ENCODE measurements around the gene FKBP11.
"Not testable (repeated sequence)": the region's sequence is repeated elsewhere in the genome, so short reads cannot be mapped to it uniquely, and the experiment has no call there.

The FKBP11 gene

DNA sequence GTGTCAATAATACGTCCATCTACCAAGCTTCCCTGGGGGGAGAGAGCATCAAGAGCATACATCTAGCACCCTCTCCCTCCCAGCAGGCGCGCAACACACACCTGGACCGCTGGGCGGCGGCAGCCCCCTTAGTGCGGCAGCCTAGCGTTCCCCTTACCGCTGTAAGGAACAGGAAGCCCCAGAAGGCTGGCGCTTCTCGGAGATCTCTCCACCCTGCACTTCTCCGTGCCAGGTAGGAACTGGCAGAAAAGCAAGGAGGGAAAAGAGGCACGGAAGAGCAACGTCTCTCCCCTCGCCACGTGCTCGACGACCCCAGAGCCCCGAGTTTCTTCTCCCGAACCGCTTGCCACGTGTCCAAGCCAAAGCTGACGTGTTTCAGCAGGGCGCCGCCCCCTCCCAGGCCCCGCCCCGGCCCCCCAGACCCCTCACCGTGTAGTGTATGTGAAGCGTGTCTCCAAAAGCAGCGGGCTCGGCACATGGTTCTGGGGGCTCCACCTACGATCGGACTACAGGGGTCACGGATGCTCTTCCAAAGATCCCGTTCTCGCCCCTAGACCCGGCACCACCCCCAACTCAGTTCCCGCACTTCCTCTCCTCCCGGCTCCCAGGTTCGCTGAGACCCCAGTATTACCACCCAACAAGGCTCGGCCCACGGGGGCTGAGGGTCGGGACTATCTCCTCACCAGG is 532 bp downstream of the FKBP11 start:
- in situ Hi-C loops (cut with MboI; ENCODE audit: low pct_unique_long_range_greater_than_20kb, low sequenced_read_pairs), result no loop called here
- peak; percentile 83 for DNase-seq

DNA sequence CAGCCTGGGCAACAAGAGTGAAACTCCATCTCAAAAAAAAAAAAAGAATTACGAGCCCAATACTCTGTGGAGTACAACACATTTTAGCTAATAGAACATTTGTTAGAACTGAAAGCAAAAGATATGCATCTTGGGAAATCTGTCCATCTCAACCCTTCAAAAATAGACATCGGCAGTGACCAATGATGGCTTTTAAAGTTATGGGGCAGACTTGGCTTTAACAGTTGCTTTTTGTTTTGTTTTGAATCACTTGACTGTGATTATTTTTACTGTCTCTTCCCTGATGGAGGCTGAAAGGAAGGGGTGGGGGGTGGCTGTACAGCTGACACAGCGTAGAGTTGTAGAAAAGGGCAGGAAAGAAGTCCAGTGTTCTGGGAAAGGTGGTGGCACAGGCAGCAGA is 2.2 kb downstream of the FKBP11 start:
- in situ Hi-C loops (cut with MboI; ENCODE audit: low pct_unique_long_range_greater_than_20kb, low sequenced_read_pairs), result no loop called here
- no peak for DNase-seq

DNA sequence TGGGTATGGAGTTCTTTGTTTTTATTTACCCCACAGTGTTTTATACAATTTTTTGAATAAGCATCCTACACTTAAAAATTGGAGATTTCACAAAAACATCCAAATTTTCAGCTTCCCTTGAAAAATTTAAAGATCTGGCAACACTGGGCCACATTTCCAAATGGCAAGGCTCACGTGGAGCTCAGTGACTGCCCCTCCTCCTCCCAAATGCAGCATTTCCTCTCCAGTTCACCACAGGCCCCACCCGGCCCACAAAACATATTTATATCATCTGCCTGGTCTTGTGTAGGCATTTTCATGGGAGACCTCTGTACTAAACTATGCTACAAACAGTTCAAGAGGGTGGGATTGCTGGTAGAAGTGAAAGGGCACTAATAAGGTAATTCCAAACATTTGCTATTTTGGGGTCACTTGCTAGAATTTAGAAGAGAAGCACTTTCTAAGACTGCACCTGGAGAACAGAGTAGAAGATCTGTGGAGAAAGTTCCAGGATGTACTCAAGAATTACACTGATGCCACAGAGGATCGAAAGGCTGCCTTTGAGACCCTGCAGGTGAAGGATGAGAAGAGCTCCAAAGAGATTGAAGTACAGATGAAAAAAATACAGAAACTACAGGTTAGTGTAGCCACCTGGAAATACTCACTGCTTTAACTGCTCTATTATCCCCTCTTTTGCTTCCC is 7.3 kb downstream of the FKBP11 start:
- DNase-seq, result peak; percentile 61
- in situ Hi-C loops (cut with MboI; ENCODE audit: low pct_unique_long_range_greater_than_20kb, low sequenced_read_pairs), result no loop called here

DNA sequence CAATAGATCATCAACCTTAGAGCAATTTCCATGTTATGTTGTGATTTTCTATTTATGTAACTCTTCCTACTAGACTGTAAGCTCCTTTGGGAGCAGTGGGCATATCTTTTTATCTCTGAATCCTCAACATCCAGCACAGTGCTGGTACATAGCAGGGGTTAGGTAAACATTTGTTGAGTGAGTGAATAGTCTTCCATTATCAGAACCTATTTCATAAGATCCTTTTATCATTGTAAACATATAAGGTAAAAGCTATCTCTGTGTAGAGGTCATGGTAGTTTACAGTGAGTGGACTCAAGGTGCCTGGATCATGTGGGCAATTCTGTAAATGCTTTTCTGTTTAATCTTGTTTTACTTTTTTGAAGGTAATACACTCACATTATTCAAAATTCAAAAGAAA is 15.1 kb downstream of the FKBP11 start:
- no peak for DNase-seq
- in situ Hi-C loops (cut with MboI; ENCODE audit: low pct_unique_long_range_greater_than_20kb, low sequenced_read_pairs), result no loop called here

DNA sequence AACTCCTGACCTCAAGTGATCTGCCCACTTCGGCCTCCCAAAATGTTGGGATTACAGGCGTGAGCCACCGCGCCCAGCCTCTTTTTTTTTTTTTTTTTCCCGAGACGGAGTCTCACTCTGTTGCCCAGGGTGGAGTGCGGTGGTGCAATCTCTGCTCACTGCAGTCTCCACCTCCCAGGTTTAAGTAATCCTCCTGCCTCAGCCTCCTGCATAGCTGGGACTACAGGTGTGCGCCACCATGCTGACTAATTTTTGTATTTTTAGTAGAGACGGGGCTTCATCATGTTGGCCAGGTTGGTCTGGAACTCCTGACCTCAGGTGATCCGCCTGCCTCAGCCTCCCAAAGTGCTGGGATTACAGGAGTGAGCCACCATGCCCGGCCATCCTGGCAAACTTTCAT is 15.6 kb downstream of the FKBP11 start:
- DNase-seq; in situ Hi-C loops (cut with MboI; ENCODE audit: low pct_unique_long_range_greater_than_20kb, low sequenced_read_pairs): not testable (repeated sequence)

DNA sequence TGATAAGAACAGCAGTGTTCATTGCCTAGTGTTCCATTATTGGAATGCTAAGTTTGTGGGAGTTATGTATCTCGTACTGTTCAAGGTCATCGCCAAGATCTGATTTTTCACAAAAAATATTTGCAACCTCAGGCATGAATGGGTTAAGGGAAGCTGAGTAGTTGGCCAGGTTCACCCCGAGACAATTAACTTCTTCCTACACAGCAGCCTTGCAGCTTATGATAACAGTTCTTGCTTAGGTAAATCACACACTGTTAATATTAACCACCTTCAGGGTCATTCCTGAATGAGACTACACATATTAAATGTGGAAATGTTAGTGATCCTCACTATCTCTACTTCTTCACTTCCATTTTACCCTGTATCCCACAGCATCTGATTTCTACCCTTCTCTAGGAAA is 18.0 kb downstream of the FKBP11 start:
- DNase-seq, result no peak
- in situ Hi-C loops (cut with MboI; ENCODE audit: low pct_unique_long_range_greater_than_20kb, low sequenced_read_pairs), result no loop called here

DNA sequence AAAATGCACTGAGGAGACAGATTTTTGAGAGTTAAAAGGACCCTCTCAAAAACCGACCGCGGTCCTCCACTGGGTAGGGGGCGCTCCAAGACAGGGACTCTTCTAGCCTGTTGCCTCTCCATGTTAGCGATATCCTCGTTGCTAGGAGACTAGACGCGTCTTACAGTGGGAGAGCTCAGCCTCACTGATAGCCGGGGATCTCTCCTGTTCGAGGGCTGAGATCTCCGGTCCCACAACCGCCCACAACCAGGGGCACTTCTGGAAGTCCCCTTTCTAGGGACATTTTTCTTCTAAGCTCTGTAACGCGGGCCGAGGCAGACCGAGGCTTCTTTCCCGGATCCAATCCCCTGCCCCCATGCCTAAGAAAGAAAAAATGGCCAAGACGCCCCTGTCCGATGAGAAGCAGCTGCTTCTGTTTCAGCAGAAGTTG is 21.3 kb downstream of the FKBP11 start:
- DNase-seq, result peak; percentile 86
- in situ Hi-C loops (cut with MboI; ENCODE audit: low pct_unique_long_range_greater_than_20kb, low sequenced_read_pairs), result no loop called here

DNA sequence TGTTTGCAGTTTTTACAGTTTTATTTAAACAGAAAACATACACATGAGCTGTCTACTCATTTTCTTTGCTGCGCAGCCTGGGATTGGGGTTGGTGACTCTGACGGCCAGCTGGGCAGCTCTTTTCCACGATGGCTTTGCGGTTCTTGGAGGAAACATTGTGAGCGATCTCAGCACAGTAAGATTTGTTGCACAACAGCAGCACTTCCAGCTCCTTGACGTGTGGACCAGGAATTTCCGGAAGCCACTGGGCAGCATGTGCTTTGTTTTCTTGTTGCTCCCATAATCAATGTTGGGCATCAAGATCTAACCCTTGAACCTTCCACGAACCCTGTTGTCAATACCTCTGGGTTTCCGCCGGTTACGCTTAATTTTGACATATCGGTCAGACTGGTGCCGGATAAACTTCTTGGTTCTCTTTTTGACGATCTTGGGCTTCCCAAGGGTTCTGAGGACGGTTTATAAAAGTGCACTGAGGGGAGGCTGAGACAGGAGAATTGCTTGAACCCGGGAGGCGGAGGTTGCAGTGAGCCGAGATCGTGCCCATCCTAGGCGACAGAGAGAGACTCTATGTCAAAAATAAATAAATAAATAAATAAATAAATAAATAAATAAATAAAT is 21.8 kb downstream of the FKBP11 start:
- DNase-seq, result no peak
- in situ Hi-C loops (cut with MboI; ENCODE audit: low pct_unique_long_range_greater_than_20kb, low sequenced_read_pairs), result no loop called here

DNA sequence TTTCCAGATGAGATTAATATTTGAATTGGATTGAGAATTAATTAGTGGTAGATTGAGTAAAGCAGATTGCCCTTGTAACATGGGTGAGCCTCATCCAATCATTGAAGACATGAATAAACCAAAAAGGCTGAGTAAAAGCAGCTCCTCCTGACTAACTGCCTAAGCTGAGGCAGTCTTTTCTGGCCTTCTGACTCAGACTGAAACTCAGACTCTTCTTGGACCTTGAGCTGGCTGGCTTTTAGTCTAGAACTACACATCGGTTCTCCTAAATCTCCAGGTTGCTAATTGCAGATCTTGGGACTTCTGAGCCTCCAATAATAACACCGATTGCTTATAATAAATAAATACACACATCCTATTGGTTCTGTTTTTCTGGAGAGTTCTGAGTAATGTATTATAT is 24.0 kb downstream of the FKBP11 start:
- DNase-seq, result no peak
- in situ Hi-C loops (cut with MboI; ENCODE audit: low pct_unique_long_range_greater_than_20kb, low sequenced_read_pairs), result no loop called here

DNA sequence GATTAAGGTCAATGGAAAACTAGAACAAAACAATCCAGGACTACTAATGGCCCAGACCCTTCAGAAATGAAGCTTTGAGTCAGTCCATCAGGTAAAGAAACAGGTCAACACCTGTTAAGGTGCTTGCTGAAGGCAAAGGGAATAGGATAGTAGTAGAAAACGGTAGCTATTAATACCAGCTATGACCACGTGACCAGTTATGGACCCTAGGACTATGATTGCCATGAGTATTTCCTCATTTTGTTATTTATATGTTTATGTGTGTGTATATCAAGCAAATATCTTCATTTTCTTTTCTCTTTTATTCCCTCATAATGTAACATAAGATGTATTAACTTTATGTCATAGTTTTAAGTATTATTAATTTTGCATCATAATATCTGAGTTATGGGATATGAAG is 25.6 kb downstream of the FKBP11 start:
- in situ Hi-C loops (cut with MboI; ENCODE audit: low pct_unique_long_range_greater_than_20kb, low sequenced_read_pairs), result no loop called here
- no peak for DNase-seq

DNA sequence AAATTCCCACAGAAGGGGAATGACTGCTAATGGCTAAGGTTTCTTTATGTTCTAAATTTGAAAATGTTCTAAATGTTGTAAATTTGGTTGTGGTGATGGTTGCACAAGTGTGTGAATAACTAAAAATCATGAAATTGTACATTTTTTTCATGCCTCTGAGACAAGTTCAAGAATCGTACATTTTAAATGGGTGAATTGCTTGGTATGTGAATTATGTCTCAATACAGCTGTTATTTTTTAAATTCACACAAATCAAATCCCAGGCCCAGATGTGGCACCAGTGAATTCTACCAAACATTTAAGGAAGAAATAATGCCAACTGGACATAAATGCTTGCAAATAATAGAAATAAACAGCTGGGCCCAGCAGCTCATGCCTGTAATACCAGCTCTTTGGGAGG is 31.0 kb downstream of the FKBP11 start:
- DNase-seq, result no peak
- in situ Hi-C loops (cut with MboI; ENCODE audit: low pct_unique_long_range_greater_than_20kb, low sequenced_read_pairs), result no loop called here

DNA sequence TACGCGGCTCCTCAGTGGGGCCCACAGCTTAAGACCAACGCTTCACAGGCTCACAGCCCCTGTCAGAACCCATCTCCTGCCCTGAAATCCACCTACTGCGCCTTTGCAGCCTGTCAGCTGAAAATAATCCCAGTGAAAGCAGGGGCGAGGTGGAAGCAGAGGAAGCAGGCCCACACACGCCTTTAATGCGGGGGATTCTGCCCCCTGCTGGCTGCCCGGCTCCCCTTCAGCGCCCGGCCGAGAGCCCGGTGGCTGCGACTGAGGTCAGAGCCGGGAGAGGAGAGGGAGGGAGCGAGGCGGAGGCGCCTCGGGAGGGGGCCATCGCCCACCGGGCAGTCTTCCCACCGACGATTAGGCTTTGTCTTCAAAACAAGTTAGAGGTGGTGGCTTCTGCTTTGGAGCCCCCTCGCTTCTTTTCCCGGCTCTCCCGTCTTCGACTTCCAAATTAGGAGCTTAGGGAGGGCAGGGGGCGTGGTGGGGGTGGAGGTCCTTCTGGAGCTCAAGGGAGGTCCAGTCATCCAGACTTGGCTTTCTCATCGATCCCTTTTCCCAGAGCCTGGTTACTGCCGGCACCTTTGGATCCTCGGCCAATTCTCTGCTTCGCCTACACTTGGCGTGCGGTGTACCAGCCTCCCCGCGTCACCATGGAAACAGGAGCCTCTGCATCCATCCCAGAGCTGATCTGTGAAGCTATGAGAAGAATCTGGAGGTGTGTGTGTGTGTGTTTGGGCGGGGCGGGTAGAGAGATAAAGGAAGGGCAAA is 34.5 kb downstream of the FKBP11 start:
- peak; percentile 88 for DNase-seq
- in situ Hi-C loops (cut with MboI; ENCODE audit: low pct_unique_long_range_greater_than_20kb, low sequenced_read_pairs), result no loop called here

DNA sequence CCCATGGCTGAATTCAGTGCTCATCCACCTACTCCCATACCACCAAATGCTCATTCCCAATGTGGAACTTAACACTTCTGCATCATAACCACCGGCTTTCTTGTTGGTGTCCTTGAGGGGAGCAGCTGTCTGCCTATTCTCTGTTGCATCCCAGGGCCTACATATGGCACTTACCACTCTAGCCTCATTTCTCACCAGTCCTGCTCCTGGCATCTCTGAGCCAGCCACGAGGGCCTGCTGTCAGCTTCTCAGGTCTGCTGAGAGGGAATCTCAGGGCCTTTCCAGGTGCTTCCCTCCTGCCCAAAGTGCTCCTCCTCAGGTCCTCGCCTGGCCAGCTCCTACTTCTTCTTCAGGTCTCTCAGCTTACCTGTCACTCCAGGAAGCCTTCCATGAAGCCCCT is 35.6 kb downstream of the FKBP11 start:
- in situ Hi-C loops (cut with MboI; ENCODE audit: low pct_unique_long_range_greater_than_20kb, low sequenced_read_pairs), result no loop called here

DNA sequence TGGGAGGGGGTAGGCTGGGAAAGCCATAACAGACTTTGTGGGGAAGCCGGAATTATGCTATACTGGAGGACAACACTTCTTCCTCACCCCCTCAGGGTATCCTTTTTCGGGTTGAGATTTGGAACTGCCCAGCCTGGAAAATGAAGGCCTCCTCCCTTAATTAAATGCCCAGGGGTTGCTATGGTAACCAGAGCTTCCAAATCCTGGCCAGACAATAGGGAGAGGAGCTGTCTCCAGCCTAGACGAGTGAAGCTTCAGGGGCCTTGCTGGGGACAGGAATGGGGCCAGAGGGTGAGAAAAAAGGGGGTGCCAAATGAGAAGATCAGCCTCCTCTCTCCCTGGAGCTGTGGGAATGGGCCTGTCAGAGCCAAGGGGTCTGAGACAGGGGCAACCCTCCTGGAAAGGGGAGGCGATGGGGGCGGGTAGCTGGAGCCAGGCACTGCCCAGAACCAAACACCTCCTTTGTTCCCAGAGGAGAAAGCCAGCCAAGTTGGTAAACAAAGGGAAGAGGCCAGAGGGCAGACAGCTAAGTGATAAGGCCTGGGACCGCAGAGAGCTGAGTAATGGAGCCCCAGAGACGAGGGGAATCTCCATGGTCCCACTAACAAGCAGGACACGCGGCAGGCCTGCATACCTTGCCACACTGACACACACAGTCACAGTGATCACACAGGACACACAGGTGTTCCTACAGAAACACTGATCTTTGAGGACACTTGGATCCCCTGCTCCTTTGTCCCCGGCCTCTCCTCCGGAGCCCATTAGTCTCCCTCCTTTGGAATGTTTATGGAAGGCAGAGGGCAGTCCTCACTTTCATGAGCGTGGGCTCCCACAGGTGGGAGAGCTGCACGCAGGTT is 41.8 kb downstream of the FKBP11 start:
- in situ Hi-C loops (cut with MboI; ENCODE audit: low pct_unique_long_range_greater_than_20kb, low sequenced_read_pairs), result no loop called here
- DNase-seq, result no peak

More for the DNA sequence above, 35.6 kb downstream of the FKBP11 start:
- DNase-seq, result no peak

DNA sequence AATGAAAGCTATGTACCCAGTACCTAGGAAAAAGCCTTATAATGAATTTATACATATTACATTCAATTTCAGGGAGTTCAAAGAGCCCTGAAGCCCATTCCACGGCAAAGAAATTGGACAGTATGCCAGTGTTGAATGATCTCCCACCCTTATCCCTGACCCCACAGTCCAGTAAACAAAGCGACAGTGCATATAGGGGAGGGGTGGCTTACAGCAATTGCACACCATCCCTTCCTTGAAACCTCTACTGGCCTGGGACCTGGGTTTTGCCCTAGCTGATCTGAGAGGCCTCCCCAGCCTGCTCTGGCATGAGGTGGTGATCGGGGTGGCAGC is 42.4 kb downstream of the FKBP11 start:
- no peak for DNase-seq
- in situ Hi-C loops (cut with MboI; ENCODE audit: low pct_unique_long_range_greater_than_20kb, low sequenced_read_pairs), result no loop called here

DNA sequence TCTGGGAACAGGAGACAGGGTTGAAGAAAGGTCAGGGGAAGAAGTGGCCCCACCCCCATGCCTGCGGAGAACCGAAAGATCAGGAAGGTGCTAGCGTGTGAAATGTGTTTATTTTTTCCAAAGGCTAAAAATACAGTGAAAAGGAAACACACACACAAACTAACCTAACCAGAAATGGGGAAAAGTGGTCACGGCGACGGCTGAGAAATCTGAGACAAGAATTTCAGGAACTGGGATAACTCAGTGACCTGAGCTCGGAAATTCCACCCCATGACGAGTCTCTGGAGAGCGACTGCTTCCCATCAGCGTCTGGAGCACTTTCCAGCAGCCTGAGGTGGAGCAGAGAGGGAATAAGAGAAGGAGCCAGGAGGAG is 43.0 kb downstream of the FKBP11 start:
- in situ Hi-C loops (cut with MboI; ENCODE audit: low pct_unique_long_range_greater_than_20kb, low sequenced_read_pairs), result no loop called here
- DNase-seq, result peak; percentile 19

DNA sequence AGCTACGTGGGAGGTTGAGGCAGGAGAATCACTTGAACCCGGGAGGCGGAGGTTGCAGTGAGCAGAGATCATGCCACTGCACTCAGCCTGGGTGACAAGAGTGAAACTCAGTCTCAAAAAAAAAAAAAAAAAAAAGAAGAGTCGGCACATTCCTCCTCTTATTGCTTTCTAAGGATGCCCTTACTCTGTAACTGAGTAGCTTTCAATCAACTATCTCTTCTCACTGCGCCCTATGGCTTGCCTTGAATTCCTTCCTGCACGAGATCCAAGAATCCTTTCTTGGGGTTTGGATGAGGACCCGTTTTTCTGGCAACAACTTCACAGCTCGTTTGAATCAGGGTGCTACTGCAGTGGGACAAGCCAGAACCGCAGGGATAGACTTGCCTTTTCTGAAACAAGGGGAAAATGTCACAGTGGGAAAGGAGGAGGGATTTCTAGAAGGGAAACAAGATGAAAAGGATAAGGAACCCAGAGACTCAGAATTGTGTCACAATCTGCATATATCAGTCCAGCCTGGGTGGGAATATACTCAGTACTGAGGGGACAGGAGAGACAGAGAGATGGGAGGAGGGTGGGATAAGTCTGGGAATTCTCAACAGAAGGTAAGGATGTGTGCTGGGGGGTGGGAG is 43.5 kb downstream of the FKBP11 start:
- no peak for DNase-seq
- in situ Hi-C loops (cut with MboI; ENCODE audit: low pct_unique_long_range_greater_than_20kb, low sequenced_read_pairs), result no loop called here

DNA sequence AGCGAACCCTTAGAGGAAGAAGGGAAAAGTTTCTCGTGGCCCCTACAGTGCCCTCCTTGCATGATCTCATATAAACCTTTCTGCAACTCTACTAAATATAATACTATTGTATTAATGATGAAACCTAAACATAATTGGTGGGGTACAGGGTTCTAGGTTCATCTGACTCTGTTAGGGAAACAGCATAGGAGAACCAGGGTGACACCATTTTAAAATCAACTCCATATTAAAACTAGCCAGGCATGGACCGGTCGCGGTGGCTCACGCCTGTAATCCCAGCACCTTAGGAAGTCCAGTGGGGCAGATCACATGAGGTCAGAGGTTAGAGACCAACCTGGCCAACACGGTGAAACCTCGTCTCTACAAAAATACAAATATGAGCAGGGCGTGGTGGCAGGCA is 44.6 kb downstream of the FKBP11 start:
- in situ Hi-C loops (cut with MboI; ENCODE audit: low pct_unique_long_range_greater_than_20kb, low sequenced_read_pairs), result no loop called here
- no peak for DNase-seq

DNA sequence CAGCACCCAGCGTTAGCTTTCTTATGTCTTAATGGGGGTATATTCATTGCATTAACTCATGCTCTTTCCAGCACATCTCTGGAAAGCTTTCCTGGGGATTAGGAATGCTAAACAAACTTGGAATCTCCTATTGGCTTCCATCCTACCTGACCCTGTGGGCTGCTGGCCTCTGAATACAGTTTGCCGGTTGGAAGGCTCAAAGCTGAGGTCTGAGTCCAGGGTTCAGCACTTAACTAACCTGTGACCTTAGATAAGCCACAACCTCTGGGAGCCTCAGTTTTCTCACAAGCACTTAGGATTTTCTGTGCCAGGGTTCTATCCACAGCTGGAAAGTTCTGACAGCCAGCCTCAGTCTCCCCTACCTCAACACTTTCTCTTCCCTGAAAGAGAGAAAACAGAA is 46.7 kb downstream of the FKBP11 start:
- in situ Hi-C loops (cut with MboI; ENCODE audit: low pct_unique_long_range_greater_than_20kb, low sequenced_read_pairs), result no loop called here
- DNase-seq, result no peak
